GM19468 (cell line): ENCODE measurements around the gene EYS.
"Not testable (repeated sequence)": the region's sequence is repeated elsewhere in the genome, so short reads cannot be mapped to it uniquely, and the experiment has no call there.

ENCODE experiments used
- ATAC-seq: cut with Tn5 transposase; IDR thresholded peaks from one replicate; pipeline ENCODE4 v1.9.1; 2021; ENCODE audit warnings: mild to moderate bottlenecking, moderate library complexity, moderate number of reproducible peaks; ENCODE audit not compliant: unreplicated experiment; ENCODE audit errors: extremely low read depth

The EYS gene

GRCh38 chr6:65483652-65484051 is 223.4 kb downstream of the EYS start:
- ATAC-seq = not testable (repeated sequence)

GRCh38 chr6:65469650-65470049 is 237.4 kb downstream of the EYS start:
- no peak for ATAC-seq

- ATAC-seq = no peak
Observed at GRCh38 chr6:65468307-65468706, 238.7 kb downstream of the EYS start.

GRCh38 chr6:65461121-65461520 is 245.9 kb downstream of the EYS start:
- no peak for ATAC-seq

- ATAC-seq = no peak
Observed at GRCh38 chr6:65452333-65452732, 254.7 kb downstream of the EYS start.

GRCh38 chr6:65450451-65450850 is 256.6 kb downstream of the EYS start:
- ATAC-seq = no peak

GRCh38 chr6:65449926-65450325 is 257.1 kb downstream of the EYS start:
- ATAC-seq = no peak

- no peak for ATAC-seq
Observed at GRCh38 chr6:65448866-65449265, 258.2 kb downstream of the EYS start.

- ATAC-seq = no peak
Observed at GRCh38 chr6:65436281-65436680, 270.7 kb downstream of the EYS start.

- no peak for ATAC-seq
Observed at GRCh38 chr6:65416621-65417020, 290.4 kb downstream of the EYS start.

- no peak for ATAC-seq
Observed at GRCh38 chr6:65410309-65410708, 296.7 kb downstream of the EYS start.

GRCh38 chr6:65402564-65402963 is 304.5 kb downstream of the EYS start:
- no peak for ATAC-seq

- no peak for ATAC-seq
Observed at GRCh38 chr6:65399355-65400084, 307.5 kb downstream of the EYS start.

- no peak for ATAC-seq
Observed at GRCh38 chr6:65398851-65399250, 308.2 kb downstream of the EYS start.

- ATAC-seq = no peak
Observed at GRCh38 chr6:65350530-65350929, 356.5 kb downstream of the EYS start.

GRCh38 chr6:65302655-65303054 is 404.4 kb downstream of the EYS start:
- not testable (repeated sequence) for ATAC-seq

GRCh38 chr6:65299236-65299635 is 407.8 kb downstream of the EYS start:
- ATAC-seq = no peak

- no peak for ATAC-seq
Observed at GRCh38 chr6:65295812-65296211, 411.2 kb downstream of the EYS start.

- ATAC-seq = no peak
Observed at GRCh38 chr6:65289491-65289890, 417.5 kb downstream of the EYS start.

GRCh38 chr6:65285275-65285674 is 421.8 kb downstream of the EYS start:
- ATAC-seq = no peak

GRCh38 chr6:65280060-65280459 is 427.0 kb downstream of the EYS start:
- ATAC-seq = no peak

GRCh38 chr6:65262241-65262640 is 444.8 kb downstream of the EYS start:
- no peak for ATAC-seq
